Measurements from ENCODE around the gene ZNF83. TPM values are rescaled to one million over a fixed set of nuclear protein-coding genes. Genes with fewer than 3 reads are reported as not detected.
"Not testable (repeated sequence)": the region's sequence is repeated elsewhere in the genome, so short reads cannot be mapped to it uniquely, and the experiment has no call there.

Gene ZNF83
- total RNA-seq, 1 donor from 2014 or later: 25.8 TPM

DNA sequence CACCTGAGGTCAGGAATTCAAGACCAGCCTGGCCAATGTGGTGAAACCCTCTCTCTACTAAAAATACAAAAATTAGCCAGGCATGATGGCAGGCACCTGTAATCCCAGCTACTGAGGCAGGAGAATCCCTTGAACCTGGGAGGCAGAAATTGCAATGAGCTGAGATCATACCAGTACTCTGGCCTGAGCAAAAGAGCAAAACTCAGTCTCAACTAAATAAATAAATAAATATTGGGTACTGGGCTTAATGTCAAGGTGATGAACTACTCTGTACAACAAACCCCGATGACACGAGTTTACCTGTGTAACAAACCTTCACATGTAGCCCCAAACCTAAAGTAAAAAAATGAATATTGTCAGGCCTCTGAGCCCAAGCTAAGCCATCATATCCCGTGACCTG is 10.7 kb downstream of the ZNF83 start:
- Mint-ChIP-seq H3K9me3 (peaks cover 45% of the 10 kb centered on the region), H3K36me3 (ENCODE audit: low read depth) (peaks cover 45% of the 10 kb centered on the region)
- H3K4me3 Mint-ChIP-seq; intact Hi-C loops (cut with micrococcal nuclease); H3K27me3 Mint-ChIP-seq (ENCODE audit: insufficient read depth); H3K27ac Mint-ChIP-seq; DNase-seq (ENCODE audit: low spot score); H3K4me1 Mint-ChIP-seq (ENCODE audit: low read depth): not testable (repeated sequence)

DNA sequence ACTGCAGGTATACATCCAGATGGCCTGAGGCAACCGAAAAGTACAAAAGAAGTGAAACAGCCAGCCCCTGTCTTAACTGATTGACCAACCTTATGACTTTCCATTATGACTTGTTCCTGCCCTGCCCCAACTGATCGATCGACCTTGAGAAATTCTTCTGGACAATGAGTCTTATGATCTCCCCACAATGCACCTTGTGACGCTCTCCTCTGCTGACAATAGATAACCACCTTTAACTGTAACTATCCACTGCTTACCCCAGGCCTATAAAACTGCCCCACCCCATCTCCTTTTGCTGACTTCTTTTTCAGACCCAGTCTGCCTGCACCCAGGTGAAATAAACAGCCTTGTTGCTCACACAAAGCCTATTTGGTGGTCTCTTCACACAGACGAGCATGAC is 11.2 kb downstream of the ZNF83 start:
- peaks cover 45% of the 10 kb centered on the region for H3K36me3 Mint-ChIP-seq (ENCODE audit: low read depth)
- peaks cover 45% of the 10 kb centered on the region for H3K9me3 Mint-ChIP-seq
- H3K27ac Mint-ChIP-seq: no peak overlapping the region
- intact Hi-C loops (cut with micrococcal nuclease): no loop called here
- no peaks in the 10 kb centered on the region for H3K4me1 Mint-ChIP-seq (ENCODE audit: low read depth)
- H3K4me3 Mint-ChIP-seq: no peak overlapping the region
- no peak for DNase-seq (ENCODE audit: low spot score)
- no peaks in the 10 kb centered on the region for H3K27me3 Mint-ChIP-seq (ENCODE audit: insufficient read depth)

DNA sequence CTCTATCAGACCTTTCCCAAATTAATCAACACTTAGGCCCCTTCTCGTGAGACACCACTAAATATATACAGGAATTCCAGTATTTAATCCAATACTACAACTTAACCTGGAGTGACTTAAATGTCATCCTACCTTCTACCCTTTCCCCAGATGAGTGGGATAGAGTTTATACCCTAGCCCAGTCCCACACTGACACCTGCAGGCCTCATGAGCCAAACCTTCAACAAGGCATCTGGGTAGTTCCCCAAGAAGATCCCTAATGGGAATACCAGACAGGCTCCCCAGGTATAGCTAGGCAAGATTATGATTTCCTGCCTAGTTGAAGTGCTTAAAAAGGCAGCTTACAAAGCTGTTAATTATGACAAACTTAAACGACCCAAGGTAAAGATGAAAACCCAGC is 15.9 kb downstream of the ZNF83 start:
- intact Hi-C loops (cut with micrococcal nuclease): no loop called here

DNA sequence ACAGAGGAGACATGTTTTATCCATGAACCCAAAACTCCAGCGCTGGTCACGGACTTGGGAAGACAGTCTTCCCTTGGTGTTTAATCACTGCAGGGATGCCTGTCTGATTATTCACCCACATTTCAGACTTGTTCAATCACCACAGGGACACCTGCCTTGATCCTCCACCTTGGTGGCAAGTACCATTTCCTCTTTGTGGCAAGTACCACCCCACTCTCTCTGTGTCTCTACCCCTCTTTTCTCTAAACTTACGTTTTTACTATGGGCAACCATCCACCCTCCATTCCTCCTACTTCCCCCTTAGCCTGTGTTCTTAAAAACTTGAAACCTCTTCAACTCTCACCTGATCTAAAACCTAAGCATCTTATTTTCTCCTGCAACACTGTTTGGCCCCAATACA is 16.8 kb downstream of the ZNF83 start:
- Mint-ChIP-seq H3K9me3 (peaks cover 46% of the 10 kb centered on the region), H3K36me3 (ENCODE audit: low read depth) (peaks cover 48% of the 10 kb centered on the region), H3K27ac (no peak overlapping the region), H3K4me3 (no peak overlapping the region), H3K4me1 (ENCODE audit: low read depth) (no peaks in the 10 kb centered on the region), H3K27me3 (ENCODE audit: insufficient read depth) (no peaks in the 10 kb centered on the region)
- intact Hi-C loops (cut with micrococcal nuclease): no loop called here
- no peak for DNase-seq (ENCODE audit: low spot score)

More for the DNA sequence above, 15.9 kb downstream of the ZNF83 start:
- Mint-ChIP-seq H3K4me3 (no peak overlapping the region), H3K4me1 (ENCODE audit: low read depth) (no peaks in the 10 kb centered on the region), H3K27me3 (ENCODE audit: insufficient read depth) (no peaks in the 10 kb centered on the region), H3K27ac (no peak overlapping the region), H3K9me3 (peaks cover 37% of the 10 kb centered on the region), H3K36me3 (ENCODE audit: low read depth) (peaks cover 39% of the 10 kb centered on the region)
- no peak for DNase-seq (ENCODE audit: low spot score)

DNA sequence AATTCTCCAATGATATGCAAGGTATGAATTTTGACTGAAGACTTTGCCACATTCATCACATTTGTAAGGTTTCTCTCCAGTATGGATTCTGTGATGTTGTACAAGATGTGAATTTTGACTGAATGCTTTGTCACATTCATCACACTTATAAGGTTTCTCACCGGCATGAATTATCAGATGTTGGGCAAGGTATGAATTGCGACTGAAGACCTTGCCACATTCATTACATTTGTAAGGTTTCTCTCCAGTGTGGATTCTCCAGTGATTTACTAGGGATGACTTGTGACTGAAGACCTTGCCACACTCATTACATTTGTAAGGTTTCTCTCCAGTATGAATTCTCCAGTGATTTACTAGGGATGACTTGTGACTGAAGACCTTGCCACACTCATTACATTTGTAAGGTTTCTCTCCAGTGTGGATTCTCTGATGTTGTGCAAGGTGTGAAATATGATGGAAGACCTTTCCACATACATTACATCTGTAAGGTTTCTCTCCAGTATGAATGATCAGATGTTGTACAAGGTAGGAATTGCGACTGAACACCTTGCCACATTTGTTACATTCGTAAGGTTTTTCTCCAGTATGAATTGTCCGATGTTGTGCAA is 24.8 kb downstream of the ZNF83 start:
- no peaks in the 10 kb centered on the region for H3K27me3 Mint-ChIP-seq (ENCODE audit: insufficient read depth)
- peaks cover 70% of the 10 kb centered on the region for H3K36me3 Mint-ChIP-seq (ENCODE audit: low read depth)
- H3K4me3 Mint-ChIP-seq: no peak overlapping the region
- intact Hi-C loops (cut with micrococcal nuclease): no loop called here
- H3K27ac Mint-ChIP-seq: no peak overlapping the region
- H3K9me3 Mint-ChIP-seq: peaks cover 65% of the 10 kb centered on the region
- no peak for DNase-seq (ENCODE audit: low spot score)
- no peaks in the 10 kb centered on the region for H3K4me1 Mint-ChIP-seq (ENCODE audit: low read depth)

DNA sequence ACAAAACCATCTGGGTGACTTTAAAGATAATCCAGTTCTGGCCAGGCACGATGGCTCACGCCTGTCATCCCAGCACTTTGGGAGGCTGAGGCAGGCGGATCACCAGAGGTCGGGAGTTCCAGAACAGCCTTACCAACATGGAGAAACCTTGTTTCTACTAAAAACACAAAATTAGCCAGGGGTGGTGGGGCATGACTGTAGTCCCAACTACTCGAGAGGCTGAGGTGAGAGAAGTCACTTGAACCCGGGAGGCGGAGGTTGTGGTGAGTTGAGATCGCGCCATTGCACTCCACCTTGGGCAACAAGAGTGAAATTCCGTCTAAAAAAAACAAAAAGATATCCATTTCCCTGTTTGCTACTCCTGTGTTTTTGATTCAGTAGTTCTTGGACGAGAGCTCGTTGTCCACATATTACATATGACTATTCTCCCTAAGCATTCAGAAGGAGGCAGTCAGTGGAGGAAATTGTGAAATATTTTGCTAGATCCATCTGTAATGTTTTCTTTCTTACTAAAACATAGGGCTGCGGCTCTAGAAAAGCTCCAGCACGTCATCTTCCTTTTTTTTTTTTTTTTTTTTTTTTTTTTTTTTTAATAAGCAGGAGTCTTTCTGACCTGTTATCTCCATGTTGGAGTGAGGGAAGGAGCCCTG is 34.5 kb downstream of the ZNF83 start:
- peaks cover 44% of the 10 kb centered on the region for H3K36me3 Mint-ChIP-seq (ENCODE audit: low read depth)
- peaks cover 39% of the 10 kb centered on the region for H3K9me3 Mint-ChIP-seq
- intact Hi-C loops (cut with micrococcal nuclease): no loop called here
- H3K4me3 Mint-ChIP-seq: no peak overlapping the region
- no peaks in the 10 kb centered on the region for H3K27me3 Mint-ChIP-seq (ENCODE audit: insufficient read depth)
- H3K27ac Mint-ChIP-seq: no peak overlapping the region
- DNase-seq (ENCODE audit: low spot score): no peak
- H3K4me1 Mint-ChIP-seq (ENCODE audit: low read depth): peaks cover 12% of the 10 kb centered on the region

DNA sequence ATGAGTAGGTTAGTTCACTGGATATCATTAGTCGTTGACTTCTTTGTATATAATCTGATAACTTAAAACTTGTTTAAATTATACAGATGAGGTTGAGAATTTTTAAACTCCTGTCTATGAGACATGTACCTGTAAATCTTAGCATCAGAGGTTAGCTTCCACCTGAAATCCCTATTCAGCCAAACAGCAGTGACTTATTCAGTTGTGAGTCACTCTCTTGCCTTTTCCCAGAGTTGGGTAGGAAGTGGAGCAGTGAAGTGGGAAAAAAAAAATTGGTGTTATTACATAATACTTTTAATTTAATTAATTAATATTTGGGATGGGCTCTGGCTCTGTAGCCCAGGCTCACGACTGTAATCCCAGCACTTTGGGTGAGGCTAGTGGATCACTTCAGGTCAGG is 35.2 kb downstream of the ZNF83 start:
- peaks cover 35% of the 10 kb centered on the region for H3K9me3 Mint-ChIP-seq
- peak overlapping the region; percentile 89 for H3K4me3 Mint-ChIP-seq
- H3K4me1 Mint-ChIP-seq (ENCODE audit: low read depth): peaks cover 12% of the 10 kb centered on the region
- intact Hi-C loops (cut with micrococcal nuclease): no loop called here
- H3K36me3 Mint-ChIP-seq (ENCODE audit: low read depth): peaks cover 43% of the 10 kb centered on the region
- H3K27me3 Mint-ChIP-seq (ENCODE audit: insufficient read depth): no peaks in the 10 kb centered on the region
- H3K27ac Mint-ChIP-seq: no peak overlapping the region
- no peak for DNase-seq (ENCODE audit: low spot score)

DNA sequence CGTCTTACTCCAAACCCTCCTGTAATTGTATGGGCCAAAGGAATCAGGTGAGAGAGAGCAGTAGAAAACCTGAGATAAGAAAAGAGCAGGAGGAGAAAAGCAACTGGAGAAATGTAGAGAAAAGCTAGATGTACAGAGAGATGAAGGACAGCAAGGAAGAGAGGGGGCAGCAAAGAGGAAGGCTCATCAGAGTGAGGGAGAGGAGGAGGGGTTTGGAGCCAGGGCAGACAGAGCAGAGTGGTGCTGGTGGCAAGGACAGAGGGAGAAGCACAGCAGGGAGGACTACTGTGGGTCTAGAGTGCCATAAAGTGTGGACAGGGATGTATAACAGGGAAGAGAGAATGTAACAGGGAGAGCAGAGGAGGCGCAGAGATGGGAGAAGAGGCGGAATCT is 36.2 kb downstream of the ZNF83 start:
- Mint-ChIP-seq H3K4me1 (ENCODE audit: low read depth) (peaks cover 12% of the 10 kb centered on the region), H3K36me3 (ENCODE audit: low read depth) (peaks cover 50% of the 10 kb centered on the region), H3K9me3 (peaks cover 39% of the 10 kb centered on the region), H3K27ac (peak overlapping the region; percentile 41), H3K4me3 (peak overlapping the region; percentile 89)
- intact Hi-C loops (cut with micrococcal nuclease): loop anchor here (1.0 to 2.0 kb wide), 9 partner anchors 32 to 463 kb away; partner anchors contain the start of genes ZNF528, ZNF600, ZNF611 and ZNF616
- DNase-seq (ENCODE audit: low spot score); H3K27me3 Mint-ChIP-seq (ENCODE audit: insufficient read depth): not testable (repeated sequence)

DNA sequence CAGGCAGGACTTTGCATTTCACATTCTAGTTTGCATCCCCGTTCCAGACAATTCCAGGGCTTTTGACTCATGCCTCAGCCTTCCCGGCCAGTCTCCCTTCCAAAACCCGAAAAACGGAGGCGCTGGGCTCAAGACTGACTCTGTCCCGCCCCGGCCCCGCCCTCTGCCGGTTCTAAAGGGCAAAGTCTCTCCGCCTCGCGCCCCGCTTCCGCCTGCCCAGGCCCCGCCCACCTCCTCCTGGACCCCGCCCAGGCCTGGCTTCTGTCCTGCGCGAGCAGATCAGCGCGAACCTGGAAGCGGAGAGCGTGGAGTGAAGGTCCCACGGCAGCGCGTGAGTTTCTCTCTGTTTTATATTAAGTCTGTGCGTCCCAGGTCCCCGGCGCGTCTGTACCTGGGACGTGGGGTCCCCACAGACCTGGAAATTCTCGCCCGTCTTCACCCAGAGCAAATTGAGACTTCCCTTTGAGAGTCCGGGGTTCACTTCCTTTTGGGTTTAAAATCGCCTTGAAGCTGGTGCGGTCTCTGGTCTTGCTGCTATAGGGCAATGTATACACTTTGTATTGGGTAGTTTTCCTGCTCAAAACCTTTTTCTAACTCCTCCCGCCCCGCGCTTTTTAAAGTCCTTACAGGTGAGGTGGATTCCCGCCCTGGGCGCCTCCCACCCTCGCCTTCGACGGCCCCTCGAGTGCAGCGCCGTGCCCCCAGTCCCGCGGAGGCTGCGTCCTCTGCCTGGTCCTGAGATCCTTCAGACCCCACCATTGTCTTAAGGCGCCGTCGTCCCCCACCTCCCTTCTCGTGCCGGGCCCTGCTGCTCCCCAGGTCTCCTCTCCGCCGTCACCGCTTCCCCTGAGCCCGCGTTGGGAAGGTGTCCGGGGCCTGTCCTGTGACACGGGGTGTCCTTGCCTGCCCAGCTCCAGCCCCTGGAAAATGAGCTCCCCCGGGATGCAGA is 36.9 kb downstream of the ZNF83 start:
- no peaks in the 10 kb centered on the region for H3K27me3 Mint-ChIP-seq (ENCODE audit: insufficient read depth)
- peaks cover 12% of the 10 kb centered on the region for H3K4me1 Mint-ChIP-seq (ENCODE audit: low read depth)
- DNase-seq (ENCODE audit: low spot score): peak; percentile 89
- peaks cover 39% of the 10 kb centered on the region for H3K9me3 Mint-ChIP-seq
- peak overlapping the region; percentile 89 for H3K4me3 Mint-ChIP-seq
- H3K27ac Mint-ChIP-seq: peak overlapping the region; percentile 64
- peaks cover 55% of the 10 kb centered on the region for H3K36me3 Mint-ChIP-seq (ENCODE audit: low read depth)
- intact Hi-C loops (cut with micrococcal nuclease): loop anchor here (1.0 to 2.0 kb wide), 9 partner anchors 31 to 462 kb away; partner anchors contain the start of genes ZNF528, ZNF600, ZNF611 and ZNF616

DNA sequence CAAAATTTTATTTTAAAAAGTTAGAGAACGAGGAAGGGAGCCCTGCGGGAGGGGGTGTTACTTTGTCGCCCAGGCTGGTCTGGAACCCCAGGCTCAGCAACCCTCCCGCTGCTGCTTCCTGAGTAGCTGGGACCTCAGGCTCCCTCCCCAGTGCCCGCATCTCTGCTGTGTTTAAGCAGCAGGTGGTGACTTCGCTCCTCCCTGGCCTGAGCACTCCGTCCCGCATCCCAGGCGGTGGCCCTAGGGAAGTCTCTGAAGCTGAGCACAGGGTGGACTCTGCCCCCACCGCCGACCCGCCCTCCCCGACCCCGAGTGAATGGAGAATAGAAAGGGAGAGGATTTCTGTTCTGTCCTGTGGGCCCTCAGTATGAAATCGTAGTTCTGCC is 37.5 kb downstream of the ZNF83 start:
- Mint-ChIP-seq H3K9me3 (peaks cover 41% of the 10 kb centered on the region), H3K36me3 (ENCODE audit: low read depth) (peaks cover 56% of the 10 kb centered on the region), H3K4me1 (ENCODE audit: low read depth) (peaks cover 12% of the 10 kb centered on the region), H3K27me3 (ENCODE audit: insufficient read depth) (no peaks in the 10 kb centered on the region), H3K27ac (no peak overlapping the region), H3K4me3 (peak overlapping the region; percentile 89)
- intact Hi-C loops (cut with micrococcal nuclease): loop anchor here (1.0 to 2.0 kb wide), 10 partner anchors 30 to 461 kb away; partner anchors contain the start of genes ZNF528, ZNF600, ZNF611 and ZNF616
- no peak for DNase-seq (ENCODE audit: low spot score)

DNA sequence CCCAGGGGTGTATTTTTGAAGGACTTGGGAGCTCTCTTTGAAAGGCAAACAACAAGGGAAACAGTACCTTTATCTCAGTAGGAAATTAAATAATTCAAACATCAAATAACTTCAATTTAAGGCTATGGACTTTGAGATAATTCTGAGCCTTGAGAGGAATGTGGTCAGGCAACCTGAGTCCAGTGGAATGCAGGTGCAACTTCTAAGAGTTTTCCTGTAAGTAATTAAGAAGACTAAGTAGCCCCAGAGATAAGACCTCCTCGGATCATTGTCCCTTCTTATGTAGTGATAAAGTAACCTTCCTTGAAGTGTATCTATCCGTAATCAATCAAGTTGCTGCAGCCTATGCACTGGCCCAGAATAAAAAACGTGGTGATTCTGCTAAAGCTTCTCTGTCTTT is 38.9 kb downstream of the ZNF83 start:
- intact Hi-C loops (cut with micrococcal nuclease): no loop called here
- DNase-seq (ENCODE audit: low spot score): no peak
- Mint-ChIP-seq H3K36me3 (ENCODE audit: low read depth) (peaks cover 60% of the 10 kb centered on the region), H3K4me3 (no peak overlapping the region), H3K4me1 (ENCODE audit: low read depth) (peaks cover 12% of the 10 kb centered on the region), H3K9me3 (peaks cover 42% of the 10 kb centered on the region), H3K27ac (no peak overlapping the region), H3K27me3 (ENCODE audit: insufficient read depth) (no peaks in the 10 kb centered on the region)

DNA sequence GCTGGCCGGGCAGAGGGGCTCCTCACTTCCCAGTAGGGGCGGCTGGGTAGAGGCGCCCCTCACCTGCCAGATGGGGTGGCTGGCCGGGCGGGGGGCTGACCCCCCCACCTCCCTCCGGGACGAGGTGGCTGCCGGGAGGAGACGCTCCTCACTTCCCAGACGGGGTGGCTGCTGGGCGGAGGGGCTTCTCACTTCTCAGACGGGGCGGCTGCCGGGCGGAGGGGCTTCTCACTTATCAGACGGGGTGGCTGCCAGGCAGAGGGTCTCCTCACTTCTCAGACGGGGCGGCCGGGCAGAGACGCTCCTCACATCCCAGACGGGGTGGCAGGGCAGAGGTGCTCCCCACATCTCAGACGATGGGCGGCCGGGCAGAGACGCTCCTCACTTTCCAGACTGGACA is 44.7 kb downstream of the ZNF83 start:
- H3K27me3 Mint-ChIP-seq (ENCODE audit: insufficient read depth); H3K27ac Mint-ChIP-seq; intact Hi-C loops (cut with micrococcal nuclease); DNase-seq (ENCODE audit: low spot score); H3K4me1 Mint-ChIP-seq (ENCODE audit: low read depth); H3K4me3 Mint-ChIP-seq: not testable (repeated sequence)
- Mint-ChIP-seq H3K9me3 (peaks cover 67% of the 10 kb centered on the region), H3K36me3 (ENCODE audit: low read depth) (peaks cover 77% of the 10 kb centered on the region)

DNA sequence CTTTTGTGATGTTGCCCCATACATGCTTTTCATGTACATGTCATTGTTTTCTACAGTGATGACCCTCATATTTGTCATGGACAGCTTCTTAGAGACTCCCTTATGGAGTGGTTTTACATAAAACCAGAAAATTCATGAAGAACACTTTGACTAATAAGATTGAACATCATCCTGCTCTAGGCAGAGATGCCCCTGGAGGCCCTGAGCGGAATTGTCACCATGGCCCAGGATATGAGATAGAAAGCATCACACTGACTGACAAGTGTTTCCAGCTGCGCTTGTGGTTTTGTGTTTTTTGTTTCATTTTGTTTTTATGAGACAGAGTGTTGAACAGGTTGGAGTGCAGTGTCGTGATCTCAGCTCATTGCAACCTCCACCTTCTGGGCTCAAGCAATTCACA is 45.9 kb downstream of the ZNF83 start:
- peaks cover 76% of the 10 kb centered on the region for H3K36me3 Mint-ChIP-seq (ENCODE audit: low read depth)
- DNase-seq (ENCODE audit: low spot score): no peak
- no peak overlapping the region for H3K4me3 Mint-ChIP-seq
- H3K9me3 Mint-ChIP-seq: peaks cover 68% of the 10 kb centered on the region
- H3K27ac Mint-ChIP-seq: no peak overlapping the region
- H3K4me1 Mint-ChIP-seq (ENCODE audit: low read depth): no peaks in the 10 kb centered on the region
- no peaks in the 10 kb centered on the region for H3K27me3 Mint-ChIP-seq (ENCODE audit: insufficient read depth)
- intact Hi-C loops (cut with micrococcal nuclease): no loop called here

All from activated T-helper 1 cell treated with anti-CD3 and anti-CD28 coated beads, Interleukin-12 subunit alpha, Interleukin-12 subunit beta, Interleukin-2, Interleukin-4 antibody, amounts not matched to agents 30 ng/mL and 10 ng/mL and 1 ng/mL, durations not matched to agents 14 hours and 24 hours and 36 hours (primary cell).